ENCODE data around the gene COL27A1.

DNA sequence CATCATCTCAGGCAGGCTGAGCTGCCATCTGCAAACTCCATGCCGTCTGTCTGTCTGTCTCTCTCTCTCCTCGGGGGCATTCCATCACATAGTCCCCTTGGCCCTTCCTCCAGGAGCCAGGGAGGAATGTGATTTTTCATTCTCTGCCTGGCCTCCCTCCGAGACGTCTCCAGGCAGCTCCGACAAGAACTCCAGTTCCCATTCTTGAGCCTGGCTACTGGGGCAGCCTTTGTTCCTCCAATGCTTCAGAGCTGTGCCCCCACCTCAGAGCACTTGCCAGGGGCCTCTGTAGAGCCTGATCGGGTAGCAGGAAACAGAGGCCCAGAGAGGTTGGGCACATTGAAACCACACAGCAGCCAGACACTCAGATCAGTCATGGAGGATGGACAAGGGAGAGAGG, 74.0 kb downstream of the COL27A1 start:
- TF ChIP-seq CTCF (IDR thresholded peaks at IDR 0.05) (no peak), POLR2A (IDR thresholded peaks at IDR 0.05) (no peak), EP300 (IDR thresholded peaks at IDR 0.05) (no peak), POLR2AphosphoS5 (IDR thresholded peaks at IDR 0.05) (no peak)
